GM21360 (cell line): Measurements from ENCODE around the gene ZEB2.
A peak's percentile ranks its signal among the peaks of the same experiment; 100 is the strongest.

ENCODE experiments used
- ATAC-seq: cut with Tn5 transposase; IDR thresholded peaks from one replicate; pipeline ENCODE4 v1.9.1; 2021; ENCODE audit warnings: mild to moderate bottlenecking, moderate library complexity; ENCODE audit not compliant: unreplicated experiment

Gene ZEB2

DNA sequence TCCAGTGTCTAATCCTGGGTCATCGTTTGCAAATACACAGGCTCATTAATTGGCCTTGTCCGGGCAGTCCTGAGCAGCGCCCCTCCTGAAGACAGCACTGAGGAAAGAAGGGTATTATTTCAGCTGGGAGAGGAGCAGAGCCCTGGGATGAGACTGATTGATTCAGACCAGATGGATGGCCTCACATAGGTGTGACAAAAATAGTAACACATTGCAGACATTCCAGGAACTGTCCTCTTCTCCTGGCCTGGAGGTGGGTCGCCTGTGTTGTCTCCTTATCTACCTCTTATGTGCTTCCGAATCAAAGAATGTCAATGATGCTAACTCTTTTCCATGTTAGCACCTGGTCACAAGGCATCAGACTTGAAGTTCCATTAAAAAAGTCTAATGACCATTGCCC lies 45.9 kb downstream of the ZEB2 start:
- no peak for ATAC-seq

DNA sequence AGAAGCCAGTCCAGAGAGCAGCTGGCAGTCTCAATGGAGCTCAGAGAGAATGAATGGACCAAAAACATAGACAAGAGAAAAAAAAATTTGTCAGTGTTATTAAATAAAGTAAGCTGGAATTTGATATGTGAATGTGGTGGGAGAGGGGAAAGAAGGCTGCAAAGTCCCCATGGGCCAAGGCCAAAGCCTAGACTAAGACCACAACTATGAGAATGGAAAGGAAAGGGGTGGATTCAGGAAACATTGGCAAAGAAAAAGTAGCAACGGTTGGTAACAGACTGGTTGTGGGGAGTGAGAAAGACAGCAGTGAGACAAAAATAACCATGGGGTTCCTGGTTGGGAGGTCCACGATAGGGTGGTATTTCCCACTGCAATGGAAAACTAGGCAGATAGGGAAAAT lies 47.0 kb downstream of the ZEB2 start:
- ATAC-seq: no peak

DNA sequence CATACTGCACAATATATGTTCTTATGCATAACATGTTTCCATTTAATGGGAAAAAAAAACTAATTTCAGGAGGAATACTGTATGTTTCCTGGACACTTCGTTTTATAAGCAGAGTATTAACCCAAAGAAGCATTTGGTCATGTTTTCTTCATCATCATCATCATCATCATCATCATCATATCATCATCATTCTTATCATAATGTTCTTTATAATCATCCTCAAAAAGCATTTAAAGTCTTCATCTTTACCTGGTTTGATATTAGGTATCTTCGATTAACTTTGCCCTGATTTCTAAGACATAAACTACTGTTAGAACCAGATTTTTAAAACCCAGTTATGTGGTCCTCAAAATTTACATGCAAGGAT lies 47.9 kb downstream of the ZEB2 start:
- no peak for ATAC-seq

DNA sequence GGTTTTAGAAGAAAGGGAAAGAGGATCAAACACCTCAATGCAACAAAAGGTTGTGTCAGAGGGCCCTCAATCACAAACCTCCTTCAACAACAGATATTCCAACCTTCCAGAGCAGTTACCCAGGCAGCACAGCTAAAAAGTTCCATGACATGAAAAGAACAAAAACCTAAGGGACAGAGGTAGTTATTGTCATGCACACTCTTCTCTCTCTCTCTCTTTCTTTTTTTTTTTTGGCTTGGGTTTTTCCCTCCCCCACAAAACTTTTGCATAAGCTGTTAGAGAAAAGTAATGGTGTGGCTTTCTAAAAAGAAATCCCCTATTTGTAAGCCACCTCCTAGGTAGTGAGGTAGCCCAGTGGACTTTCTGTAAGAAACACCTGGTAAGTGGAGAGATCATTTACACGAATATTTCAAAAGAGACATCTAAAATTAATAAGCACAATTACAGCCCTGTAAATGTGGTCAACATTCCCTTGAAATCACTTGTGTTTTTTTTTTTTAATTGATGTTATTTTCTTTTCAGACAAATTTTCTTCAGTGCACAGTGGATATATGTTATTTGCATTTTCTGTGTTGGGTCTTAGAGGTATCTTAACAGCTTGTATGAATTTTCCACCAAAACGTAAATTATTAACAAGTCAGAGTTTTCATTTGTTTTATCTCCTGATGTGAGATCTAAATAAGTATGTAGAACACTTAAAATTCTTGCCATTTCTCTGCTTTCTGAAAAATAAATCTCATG lies 48.4 kb downstream of the ZEB2 start:
- peak; percentile 63 for ATAC-seq

DNA sequence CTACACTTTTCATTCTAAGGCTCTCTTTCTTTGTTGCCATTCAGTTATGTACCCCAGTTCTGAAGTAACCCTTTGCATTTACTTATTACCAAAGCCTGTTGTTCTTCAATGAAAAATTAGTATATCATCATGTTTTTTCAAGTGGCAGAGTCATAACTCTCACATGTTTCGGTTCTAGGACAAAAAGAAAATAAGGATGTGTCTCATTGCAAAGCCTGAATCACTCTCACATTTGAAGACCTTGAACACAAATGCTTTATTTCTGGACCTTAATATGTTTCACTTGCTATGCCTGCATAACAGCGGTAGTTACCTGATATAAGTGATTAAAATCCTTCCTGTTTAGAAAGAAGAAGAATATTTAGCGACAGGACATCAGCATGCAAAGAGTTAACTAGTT lies 49.1 kb downstream of the ZEB2 start:
- no peak for ATAC-seq

DNA sequence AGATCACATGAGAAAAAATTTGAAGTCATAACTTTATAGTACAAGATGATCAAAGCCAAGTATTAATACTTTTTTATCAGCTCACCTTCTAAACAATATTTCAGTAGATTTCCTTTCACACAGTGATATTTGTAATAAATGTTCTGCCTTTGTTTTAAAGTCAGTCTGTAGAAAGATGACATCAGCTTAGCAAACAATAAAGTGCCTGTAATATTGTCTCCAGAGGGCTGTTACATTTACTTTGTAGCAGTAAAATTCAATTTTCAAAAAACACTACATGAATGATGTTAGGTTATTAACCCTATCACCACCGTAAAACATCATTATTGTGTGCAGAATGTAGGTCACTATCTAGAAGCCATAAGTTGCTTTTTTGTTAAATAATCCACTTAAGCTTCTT lies 49.6 kb downstream of the ZEB2 start:
- ATAC-seq: no peak

DNA sequence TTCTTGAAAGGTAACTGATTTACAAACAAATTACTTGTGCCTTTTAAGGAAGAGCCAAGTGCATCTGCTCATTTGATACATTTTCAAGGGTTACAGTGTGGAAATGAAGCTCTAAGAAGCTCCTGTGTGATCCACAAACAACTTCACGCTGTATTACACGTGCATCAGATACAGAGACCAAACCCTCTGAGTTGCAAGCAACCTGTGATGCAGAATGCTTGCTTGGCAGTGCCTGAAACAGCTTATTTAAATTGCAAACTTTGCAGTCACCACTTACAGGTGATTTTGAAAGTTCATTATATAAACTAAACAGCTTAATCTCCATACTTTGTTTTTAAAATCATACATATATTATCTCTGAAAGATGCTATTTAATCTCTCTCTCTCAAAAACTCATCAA lies 50.1 kb downstream of the ZEB2 start:
- no peak for ATAC-seq

DNA sequence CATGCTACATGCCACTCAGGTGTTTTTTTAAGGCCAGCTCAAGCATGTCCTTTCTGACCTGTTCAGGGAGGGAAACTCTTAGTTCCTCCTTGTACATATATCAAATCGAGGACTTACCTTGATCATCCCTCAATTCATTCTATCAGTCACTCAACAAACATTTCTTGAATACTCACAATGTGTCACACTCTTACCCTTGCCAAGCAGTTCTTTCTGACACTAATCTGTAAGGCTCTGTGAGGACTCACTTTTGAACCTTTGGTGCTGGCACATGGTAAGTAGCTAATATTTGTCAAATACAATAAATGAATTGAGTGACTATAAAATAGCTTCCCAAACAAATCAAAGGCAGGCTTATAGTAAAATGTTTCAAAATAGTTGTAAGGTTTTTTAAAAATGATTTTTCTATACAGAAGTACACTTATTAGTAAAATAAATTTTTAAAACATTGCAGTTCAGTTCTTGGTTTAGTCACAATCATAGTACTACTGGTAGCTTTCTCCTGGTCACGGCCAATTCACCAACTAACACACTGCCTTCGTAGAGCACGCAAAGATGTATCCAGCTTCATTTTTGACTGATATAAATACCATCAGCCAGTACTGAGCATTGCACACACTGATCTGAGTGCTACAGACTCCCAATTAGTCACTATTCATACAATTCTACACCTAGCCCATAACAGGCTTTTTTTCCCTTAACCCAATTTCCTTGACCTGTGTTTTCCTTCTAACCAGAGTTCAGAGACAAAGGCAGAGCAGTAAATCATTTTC lies 50.9 kb downstream of the ZEB2 start:
- no peak for ATAC-seq

DNA sequence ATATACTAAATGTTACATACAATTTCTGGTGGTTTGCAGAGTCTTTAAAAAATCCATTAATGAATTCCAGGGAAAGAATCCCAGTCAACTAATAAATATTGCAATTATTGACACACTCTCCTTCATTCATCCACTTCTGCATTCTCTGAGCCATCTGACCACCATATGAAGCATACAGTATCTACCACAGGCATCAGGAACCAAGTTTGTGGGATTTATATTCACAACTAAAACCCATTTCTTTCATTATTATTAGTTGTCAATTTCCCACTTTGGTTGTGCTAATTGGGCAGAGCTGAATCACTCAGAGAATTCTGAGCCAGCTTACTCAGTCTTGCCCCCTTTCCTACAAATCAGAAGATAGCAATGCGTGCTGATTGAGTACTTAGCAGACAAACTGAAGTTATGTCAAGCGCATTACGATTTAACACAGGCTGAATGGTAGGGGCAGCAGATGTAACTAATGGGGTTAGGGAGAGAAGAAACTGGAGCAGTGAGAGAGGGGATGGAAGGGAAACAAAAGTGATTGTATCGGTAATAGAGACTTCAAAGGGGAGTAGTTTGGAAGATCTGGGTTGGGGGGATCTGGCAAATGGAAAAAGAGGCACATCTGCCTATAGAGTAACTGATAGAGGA lies 52.3 kb downstream of the ZEB2 start:
- no peak for ATAC-seq

DNA sequence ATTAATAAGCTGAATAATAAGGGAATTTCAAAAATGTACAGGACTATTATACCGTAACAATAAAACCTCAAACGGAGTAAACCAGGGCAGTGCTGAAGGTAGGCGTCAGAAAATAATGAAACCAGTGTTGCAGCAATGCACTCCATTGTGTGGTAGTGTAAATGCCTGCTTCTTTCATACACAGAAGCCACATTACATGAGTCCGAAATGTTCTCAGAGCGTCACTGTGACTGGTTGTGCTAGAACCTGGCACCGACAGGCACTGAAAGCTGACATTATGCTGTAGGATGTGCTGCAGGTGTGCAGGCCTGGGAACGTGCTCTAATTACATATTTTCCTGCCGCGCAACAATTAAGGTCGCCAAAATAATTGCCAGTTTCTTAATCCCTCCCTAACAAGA lies 53.3 kb downstream of the ZEB2 start:
- ATAC-seq: no peak

DNA sequence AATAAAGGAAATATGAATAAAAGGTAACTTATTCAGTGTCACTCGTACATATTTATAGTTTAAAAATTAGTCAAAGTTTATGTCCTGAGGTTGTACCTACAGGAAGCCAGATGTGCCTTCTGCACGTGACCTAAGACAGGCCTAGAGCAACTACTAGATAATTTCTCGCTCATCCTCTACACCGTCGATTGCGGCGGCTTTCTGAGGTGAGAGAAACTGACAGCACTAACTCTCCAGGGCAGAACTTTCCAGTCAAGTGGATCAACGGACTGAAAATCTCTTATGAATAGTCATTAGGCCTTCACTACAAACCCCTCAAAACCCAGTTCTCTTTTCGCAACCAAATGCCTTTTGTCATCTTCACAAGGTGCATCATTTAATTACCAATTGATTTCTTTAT lies 54.2 kb downstream of the ZEB2 start:
- ATAC-seq: no peak

DNA sequence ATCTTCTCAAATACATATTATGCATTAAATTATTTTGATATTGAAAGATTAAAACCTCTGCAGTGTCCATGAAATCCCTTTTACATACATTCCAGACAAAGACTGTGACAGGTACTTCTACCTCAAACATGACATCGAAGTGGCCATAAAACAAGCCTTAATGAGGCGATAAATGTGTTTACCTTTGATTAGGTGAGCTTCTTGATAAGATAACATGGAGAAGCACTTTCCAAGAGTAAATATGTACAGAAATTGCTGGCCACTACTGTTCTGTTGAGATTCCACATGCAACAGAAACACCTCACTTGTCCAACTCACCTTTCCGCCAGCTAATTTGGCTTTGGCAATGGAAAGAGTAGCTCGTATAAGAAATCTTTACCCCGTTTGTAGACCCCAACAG lies 55.2 kb downstream of the ZEB2 start:
- no peak for ATAC-seq

DNA sequence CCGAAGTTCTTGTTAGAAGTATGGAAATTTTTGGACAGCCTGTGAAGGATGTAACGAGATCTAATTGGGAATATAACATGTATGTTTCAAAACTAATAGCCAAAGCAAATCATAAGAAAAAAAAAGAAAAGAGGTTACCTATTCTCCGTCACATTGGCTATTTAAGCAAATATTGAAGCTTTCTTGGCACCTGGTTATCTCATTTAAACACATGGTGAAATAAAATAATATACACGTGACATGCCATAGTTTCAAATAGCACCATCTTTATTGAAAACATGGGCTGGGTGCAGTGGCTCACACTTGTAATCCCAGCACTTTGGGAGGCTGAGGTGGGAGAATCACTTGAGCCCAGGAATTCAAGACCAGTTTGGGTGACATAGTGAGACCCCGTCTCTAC lies 56.7 kb downstream of the ZEB2 start:
- ATAC-seq: no peak

DNA sequence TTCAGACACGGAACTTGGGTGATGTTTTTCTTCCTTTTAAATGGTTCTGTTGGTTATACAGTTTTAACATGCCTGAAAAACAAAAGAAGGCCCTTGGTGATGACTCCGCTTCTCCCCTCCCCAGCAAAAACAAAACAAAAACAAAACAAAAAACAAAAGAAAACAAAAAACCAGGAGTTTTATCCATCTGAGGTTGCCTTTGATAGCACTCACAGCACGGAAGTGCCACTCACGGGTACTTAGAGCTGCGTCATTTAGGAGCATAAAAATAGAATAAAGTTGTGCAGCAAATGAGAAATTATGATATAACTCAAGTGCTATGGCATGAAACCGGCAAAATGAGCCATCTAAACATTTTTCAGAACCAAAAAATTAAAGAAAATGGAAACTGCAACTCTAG lies 57.7 kb downstream of the ZEB2 start:
- no peak for ATAC-seq

DNA sequence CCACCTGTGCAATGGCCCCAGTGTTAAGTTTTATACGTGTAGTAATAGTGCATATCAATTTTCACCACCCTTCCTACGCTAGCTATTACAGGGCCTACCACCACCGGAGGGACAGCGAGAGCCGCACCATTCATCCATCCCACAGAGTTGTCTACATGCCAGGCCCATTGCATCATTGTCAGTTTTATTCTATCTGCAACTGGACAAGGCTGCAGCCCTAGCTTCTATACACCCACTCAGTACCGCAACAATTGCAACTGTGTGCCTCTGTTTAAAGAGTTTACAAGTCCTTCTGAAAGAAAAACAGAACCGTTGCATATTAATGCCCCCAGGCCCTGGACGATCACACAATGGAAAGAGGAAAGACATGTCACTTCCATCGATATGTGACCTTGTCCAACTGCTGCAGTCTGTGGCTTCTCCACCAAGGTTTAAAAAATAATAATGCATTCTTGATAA lies 58.6 kb downstream of the ZEB2 start:
- ATAC-seq: no peak

DNA sequence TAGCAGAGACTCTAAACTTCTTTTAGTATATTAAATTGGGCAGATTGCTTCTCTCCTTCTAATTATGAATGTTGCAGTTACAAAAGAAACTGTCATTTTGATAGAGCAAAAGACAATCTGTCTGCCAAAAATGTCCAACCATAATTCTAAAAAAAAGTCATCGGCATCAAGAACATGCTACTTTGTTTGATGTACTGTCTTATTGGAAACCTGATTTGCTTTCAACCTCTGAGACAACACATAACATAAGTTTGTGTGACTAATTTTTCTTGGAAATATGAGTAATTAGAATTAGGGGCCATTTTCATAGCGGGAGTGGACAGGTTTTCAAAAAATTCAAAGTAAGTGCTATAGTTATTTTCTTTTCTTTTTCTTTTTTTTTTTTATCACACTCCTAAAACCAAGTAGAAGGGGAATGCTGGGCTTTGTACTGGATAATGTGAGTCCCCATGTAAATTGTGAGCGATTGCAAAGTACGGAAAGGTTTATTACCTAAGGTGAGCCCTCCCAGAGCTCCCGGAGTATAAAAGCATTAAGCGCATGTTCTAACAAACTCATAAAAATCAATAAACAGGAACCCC lies 59.1 kb downstream of the ZEB2 start:
- no peak for ATAC-seq

DNA sequence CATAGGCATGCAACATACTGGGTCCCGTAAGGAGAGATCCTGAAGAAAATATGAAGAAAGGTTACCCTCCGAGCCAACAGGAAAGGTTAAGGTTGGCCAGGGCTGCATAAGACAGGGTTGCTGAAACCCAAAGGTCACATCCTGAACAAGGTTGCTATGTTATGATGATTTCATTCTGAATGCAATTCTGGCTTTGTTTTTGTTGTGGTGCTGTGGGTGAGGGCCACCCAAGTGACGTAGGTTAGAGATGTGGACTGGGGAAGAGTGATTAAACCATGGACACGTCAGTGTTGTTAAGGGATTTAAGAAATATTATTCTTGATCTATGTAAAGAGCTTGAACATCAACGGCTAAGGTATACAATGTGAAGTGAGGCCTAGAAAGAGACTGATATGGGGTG lies 60.0 kb downstream of the ZEB2 start:
- no peak for ATAC-seq

DNA sequence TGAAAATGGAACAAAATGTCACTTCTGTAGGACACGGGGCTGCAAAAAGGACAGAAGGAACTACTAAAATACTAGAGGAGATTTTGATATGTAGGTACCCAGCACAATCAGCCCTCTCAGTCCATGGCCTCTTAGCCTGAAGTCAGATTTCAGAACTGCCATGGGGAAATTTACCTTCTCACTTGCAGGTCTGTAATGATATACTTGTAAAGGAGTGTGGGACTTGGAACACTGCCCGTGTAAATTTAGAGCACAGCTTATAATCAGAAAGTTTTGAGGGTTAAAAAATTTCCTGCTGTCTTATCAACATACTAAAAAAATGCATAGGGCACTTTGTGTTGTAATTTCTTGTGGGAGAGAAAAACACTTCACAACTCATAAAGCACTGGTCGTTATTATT lies 60.6 kb downstream of the ZEB2 start:
- ATAC-seq: no peak

DNA sequence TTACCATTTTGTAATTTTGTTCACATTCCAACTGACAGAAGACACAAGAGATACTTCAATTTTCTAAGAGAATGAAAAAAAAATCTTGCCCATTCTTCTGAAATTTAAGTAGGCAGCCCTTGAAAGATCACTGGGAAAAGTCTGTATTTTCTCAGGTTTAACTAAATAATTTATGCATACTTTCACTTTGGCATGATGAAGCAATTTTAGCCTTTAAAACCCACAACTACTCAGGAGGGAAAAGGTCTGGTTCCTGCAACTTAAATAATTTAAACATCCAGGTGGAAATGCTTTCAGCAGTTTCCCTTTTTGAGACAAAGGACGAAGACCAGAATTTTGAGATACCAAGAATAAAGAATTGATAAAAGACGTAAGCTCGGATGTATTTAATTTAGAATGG lies 61.4 kb downstream of the ZEB2 start:
- ATAC-seq: no peak

DNA sequence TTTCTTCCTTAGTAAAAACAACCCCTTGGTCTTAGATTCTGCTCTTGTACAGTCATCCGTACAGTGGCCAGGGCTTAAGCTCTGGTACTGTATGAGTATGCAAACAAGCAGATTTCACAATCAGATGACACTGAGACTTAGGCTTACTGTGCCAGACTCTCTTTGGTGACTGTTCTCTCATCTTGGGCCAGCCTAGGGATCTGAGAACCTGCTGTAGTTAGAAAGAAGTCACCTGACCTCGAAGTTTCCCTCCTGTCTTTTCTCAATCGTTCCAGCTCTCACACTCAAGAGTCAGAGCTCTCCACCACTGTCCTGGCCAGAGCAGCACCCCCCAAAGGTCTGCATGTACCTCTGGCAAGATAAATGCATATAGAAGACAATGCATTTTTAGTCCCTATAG lies 63.2 kb downstream of the ZEB2 start:
- no peak for ATAC-seq

DNA sequence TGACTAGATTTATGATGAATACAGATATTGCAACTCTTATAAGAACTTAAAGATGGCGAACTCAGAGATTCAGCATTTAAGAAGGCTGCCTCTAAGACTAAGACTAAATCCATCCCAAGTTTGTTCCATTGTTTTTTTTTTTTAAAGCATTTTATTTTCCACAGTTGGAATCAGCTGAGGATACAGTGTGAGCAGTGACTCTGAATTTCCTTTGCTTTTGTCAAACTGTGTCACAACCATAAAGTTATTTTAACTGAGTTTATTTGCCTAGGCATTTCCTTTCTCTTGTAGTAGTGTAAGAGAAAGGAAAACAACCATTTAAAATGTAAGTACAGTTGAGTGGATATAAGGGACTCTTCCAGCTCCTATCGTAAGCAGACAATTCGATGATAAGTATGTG lies 63.9 kb downstream of the ZEB2 start:
- no peak for ATAC-seq
